ENCODE measurements around the gene KIAA0408. TPM values are rescaled to one million over a fixed set of nuclear protein-coding genes. Genes with fewer than 3 reads are reported as not detected.

Gene KIAA0408
- total and polyA plus RNA-seq, 9 of the 15 experiments (the other 6 are each of a cell fraction or from before 2014, with no cell fraction given) = 0.11 TPM; not detected in 8

GRCh38 chr6:127468936-127469335, 9.7 kb upstream of the KIAA0408 start:
- ATAC-seq (no peak), FAIRE-seq (no peak), DNase-seq (ENCODE audit: extremely low read depth in 1 of 4, low spot score in 3 of 4) (no peak)
- intact Hi-C loops (cut with micrococcal nuclease) (no loop called here), in situ Hi-C loops (cut with MboI) (no loop called here)
- no peak overlapping the region for H2AFZ ChIP-seq (ENCODE audit: low read depth, low read length)
- no peak for TF ChIP-seq SIRT6 (IDR thresholded peaks at IDR 0.05; ENCODE audit: low read depth, low read length)
- TF ChIP-seq SIX5 (IDR thresholded peaks at IDR 0.05; ENCODE audit: borderline replicate concordance in 1 of 2, insufficient read depth in 1 of 2, low read depth in 1 of 2, low read length in 2 of 2) = no peak
- TF ChIP-seq ZNF3 (CRISPR knock-in tag; IDR thresholded peaks at IDR 0.05) = no peak
- TF ChIP-seq ZBTB43 (CRISPR knock-in tag; IDR thresholded peaks at IDR 0.05) = no peak
- TF ChIP-seq ZNF280A (IDR thresholded peaks at IDR 0.05; ENCODE audit: low read depth, partially characterized antibody) = no peak
- no peak for TF ChIP-seq CBX3 (IDR thresholded peaks at IDR 0.05; ENCODE audit: borderline replicate concordance in 1 of 2, low read length in 2 of 2)
- no peak for TF ChIP-seq CBX5 (IDR thresholded peaks at IDR 0.05; ENCODE audit: borderline replicate concordance, low read depth)
- POLR2A ChIA-PET = no interaction called here
- 0% methylated on average over 2 of the region's 2 CpGs for WGBS (ENCODE audit: insufficient coverage, low coverage, missing lambda C conversion rate)
- CTCF ChIA-PET (ENCODE audit: low intra/inter-chr PET ratio) = no interaction called here
- no peaks in the 10 kb centered on the region for H3K9me3 ChIP-seq (replicated peaks; ENCODE audit: control insufficient read depth, insufficient read depth, low read depth, low read length)
- no peaks in the 10 kb centered on the region for H3K36me3 ChIP-seq (ENCODE audit: control insufficient read depth, insufficient read depth, low read length)
- no peak overlapping the region for H3K27ac ChIP-seq (ENCODE audit: extremely low read depth, low read depth, low read length)
- H3K79me2 ChIP-seq (ENCODE audit: control insufficient read depth, insufficient read depth, low read length) = no peaks in the 10 kb centered on the region
- no peaks in the 10 kb centered on the region for H4K20me1 ChIP-seq (replicated peaks; ENCODE audit: control insufficient read depth, insufficient read depth, low read length)
- H3K4me3 ChIP-seq = no peak overlapping the region
- H3K4me1 ChIP-seq (replicated peaks in 1 of 2; ENCODE audit: control insufficient read depth in 2 of 2, insufficient read depth in 2 of 2, low read length in 2 of 2) = no peaks in the 10 kb centered on the region
- BruUV-seq (replicated peaks) = no TSS peak
- H3K4me2 ChIP-seq (ENCODE audit: insufficient read depth, low read length) = no peak overlapping the region
- no peak overlapping the region for H3K9ac ChIP-seq (ENCODE audit: insufficient read depth in 1 of 2, low read depth in 2 of 2, low read length in 2 of 2)
- H3K27me3 ChIP-seq (ENCODE audit: control insufficient read depth in 2 of 2, insufficient read depth in 2 of 2, low read length in 2 of 2) = peaks cover 0 to 2% of the 10 kb centered on the region in 2 experiments; a peak in 1 of 5 replicates
- H3K9me1 ChIP-seq (ENCODE audit: control insufficient read depth, insufficient read depth, low read length) = no peaks in the 10 kb centered on the region
